ENCODE data around the gene OSGIN1.

Gene OSGIN1

GRCh38 chr16:83970430-83970815 is 17.4 kb downstream of the OSGIN1 start:
- TF ChIP-seq EZH2phosphoT487 (IDR thresholded peaks at IDR 0.05; ENCODE audit: low read depth) = no peak
- Histone ChIP-seq H3K36me3 (replicated peaks; ENCODE audit: low read depth, low read length) (no peaks in the 10 kb centered on the region), H3K79me2 (ENCODE audit: low read length) (no peaks in the 10 kb centered on the region), H3K27ac (ENCODE audit: low read length) (no peak overlapping the region), H3K27me3 (ENCODE audit: low read depth, low read length) (no peaks in the 10 kb centered on the region), H3K4me2 (ENCODE audit: low read length) (no peak overlapping the region), H3K9me3 (ENCODE audit: insufficient read depth, low read length) (no peaks in the 10 kb centered on the region), H3K4me3 (ENCODE audit: low read length) (no peak overlapping the region), H4K20me1 (ENCODE audit: insufficient read depth, low read length) (no peaks in the 10 kb centered on the region), H3K9ac (ENCODE audit: low read length) (no peak overlapping the region), H2AFZ (ENCODE audit: low read depth, low read length) (no peak overlapping the region), H3K4me1 (ENCODE audit: low read length) (no peaks in the 10 kb centered on the region)

- H3K4me3 ChIP-seq (ENCODE audit: low read length) = no peak overlapping the region
- H2AFZ ChIP-seq (ENCODE audit: low read depth, low read length) = no peak overlapping the region
- H3K4me1 ChIP-seq (ENCODE audit: low read length) = no peaks in the 10 kb centered on the region
- no peaks in the 10 kb centered on the region for H3K36me3 ChIP-seq (replicated peaks; ENCODE audit: low read depth, low read length)
- no peaks in the 10 kb centered on the region for H3K9me3 ChIP-seq (ENCODE audit: insufficient read depth, low read length)
- no peaks in the 10 kb centered on the region for H3K79me2 ChIP-seq (ENCODE audit: low read length)
- no peak overlapping the region for H3K4me2 ChIP-seq (ENCODE audit: low read length)
- no peaks in the 10 kb centered on the region for H3K27me3 ChIP-seq (ENCODE audit: low read depth, low read length)
- H3K9ac ChIP-seq (ENCODE audit: low read length) = no peak overlapping the region
- H4K20me1 ChIP-seq (ENCODE audit: insufficient read depth, low read length) = no peaks in the 10 kb centered on the region
- TF ChIP-seq CTCF (IDR thresholded peaks at IDR 0.05; ENCODE audit: low read depth, low read length) (no peak), EZH2phosphoT487 (IDR thresholded peaks at IDR 0.05; ENCODE audit: low read depth) (no peak)
- no peak overlapping the region for H3K27ac ChIP-seq (ENCODE audit: low read length)
Observed at GRCh38 chr16:83971165-83972130, 18.4 kb downstream of the OSGIN1 start.

GRCh38 chr16:83972256-83973008 is 19.4 kb downstream of the OSGIN1 start:
- Histone ChIP-seq H4K20me1 (ENCODE audit: insufficient read depth, low read length) (no peaks in the 10 kb centered on the region), H3K27me3 (ENCODE audit: low read depth, low read length) (no peaks in the 10 kb centered on the region), H2AFZ (ENCODE audit: low read depth, low read length) (no peak overlapping the region), H3K4me3 (ENCODE audit: low read length) (no peak overlapping the region), H3K9me3 (ENCODE audit: insufficient read depth, low read length) (no peaks in the 10 kb centered on the region), H3K79me2 (ENCODE audit: low read length) (no peaks in the 10 kb centered on the region), H3K27ac (ENCODE audit: low read length) (no peak overlapping the region), H3K4me2 (ENCODE audit: low read length) (no peak overlapping the region), H3K36me3 (replicated peaks; ENCODE audit: low read depth, low read length) (no peaks in the 10 kb centered on the region), H3K4me1 (ENCODE audit: low read length) (no peaks in the 10 kb centered on the region), H3K9ac (ENCODE audit: low read length) (no peak overlapping the region)
- TF ChIP-seq CTCF (IDR thresholded peaks at IDR 0.05; ENCODE audit: low read depth, low read length) (no peak), EZH2phosphoT487 (IDR thresholded peaks at IDR 0.05; ENCODE audit: low read depth) (no peak)

GRCh38 chr16:83973077-83973476 is 20.0 kb downstream of the OSGIN1 start:
- Histone ChIP-seq H3K9me3 (ENCODE audit: insufficient read depth, low read length) (no peaks in the 10 kb centered on the region), H3K4me1 (ENCODE audit: low read length) (no peaks in the 10 kb centered on the region), H4K20me1 (ENCODE audit: insufficient read depth, low read length) (no peaks in the 10 kb centered on the region), H2AFZ (ENCODE audit: low read depth, low read length) (no peak overlapping the region), H3K4me2 (ENCODE audit: low read length) (no peak overlapping the region), H3K27me3 (ENCODE audit: low read depth, low read length) (no peaks in the 10 kb centered on the region), H3K4me3 (ENCODE audit: low read length) (no peak overlapping the region), H3K27ac (ENCODE audit: low read length) (no peak overlapping the region), H3K9ac (ENCODE audit: low read length) (no peak overlapping the region), H3K79me2 (ENCODE audit: low read length) (no peaks in the 10 kb centered on the region), H3K36me3 (replicated peaks; ENCODE audit: low read depth, low read length) (no peaks in the 10 kb centered on the region)
- TF ChIP-seq CTCF (IDR thresholded peaks at IDR 0.05; ENCODE audit: low read depth, low read length) (no peak), EZH2phosphoT487 (IDR thresholded peaks at IDR 0.05; ENCODE audit: low read depth) (no peak)
